ENCODE results near the gene SLC35B3. TPM values are rescaled to one million over a fixed set of nuclear protein-coding genes. Genes with fewer than 3 reads are reported as not detected.
A peak's percentile ranks its signal among the peaks of the same experiment; 100 is the strongest.

SLC35B3 gene
- total and polyA plus RNA-seq, 7 experiments from 2014 or later = 5.5 to 18.5 (median 11.7) TPM

DNA sequence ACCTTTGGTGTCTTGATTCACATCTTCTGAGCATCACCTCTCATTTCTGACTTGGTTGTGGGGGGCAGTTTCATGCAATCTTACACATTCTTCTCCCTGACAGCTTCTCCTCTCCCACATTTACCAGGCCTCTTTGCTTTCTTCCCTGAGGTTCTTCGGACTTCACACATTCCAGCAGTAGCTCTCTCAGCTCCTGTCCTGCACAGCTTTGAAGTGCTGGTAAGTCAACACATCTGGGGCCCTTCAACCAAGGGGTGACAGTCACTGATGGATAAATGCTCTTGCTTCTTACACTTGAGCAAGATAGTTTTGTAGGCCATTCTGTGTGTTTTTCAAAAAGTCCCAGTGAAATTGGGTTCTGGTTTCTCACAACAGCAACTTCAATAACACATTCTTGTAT, 2.5 kb upstream of the SLC35B3 start:
- Mint-ChIP-seq H3K36me3 (peaks cover 0 to 21% (median 6%) of the 10 kb centered on the region in 5 donors), H3K27ac (peak overlapping the region in 1 of 9 donors; percentile 39), H3K9me3 (peaks cover 0 to 5% (median 0%) of the 10 kb centered on the region in 11 donors), H3K4me3 (peak overlapping the region in 2 of 10 donors; percentile 43 to 80), H3K27me3 (peaks cover 0 to 3% (median 0%) of the 10 kb centered on the region in 5 donors), H3K4me1 (peaks cover 15 to 39% (median 33%) of the 10 kb centered on the region in 7 donors)
- no peaks in the 10 kb centered on the region for H3K9me3 ChIP-seq (ENCODE audit: control insufficient read depth in 2 of 3, low read length in 3 of 3)
- intact Hi-C loops (cut with micrococcal nuclease) = loop anchor here (5.0 to 10.0 kb wide), 5 partner anchors 523 to 1967 kb away; partner anchors contain the start of genes BMP6 (in 2 of the 2) and TXNDC5 (in 1 of the 2)
- POLR2A ChIA-PET = no interaction called here
- ATAC-seq (no peak), DNase-seq (no peak)
- H3K36me3 ChIP-seq (ENCODE audit: control insufficient read depth in 2 of 3, insufficient read depth in 3 of 3, low read length in 3 of 3) = peaks cover 0 to 4% (median 0%) of the 10 kb centered on the region in 3 experiments
- H3K4me1 ChIP-seq (ENCODE audit: control insufficient read depth in 2 of 2, insufficient read depth in 2 of 2, low read length in 2 of 2) = peaks cover 13 to 22% of the 10 kb centered on the region in 2 donors
- CTCF ChIA-PET = no interaction called here
- no peak overlapping the region for H3K4me3 ChIP-seq (ENCODE audit: low read length)
- H3K27ac ChIP-seq (ENCODE audit: low read depth, low read length) = no peak overlapping the region
- no peaks in the 10 kb centered on the region for H3K27me3 ChIP-seq (ENCODE audit: control insufficient read depth in 2 of 2, insufficient read depth in 2 of 2, low read length in 2 of 2)

DNA sequence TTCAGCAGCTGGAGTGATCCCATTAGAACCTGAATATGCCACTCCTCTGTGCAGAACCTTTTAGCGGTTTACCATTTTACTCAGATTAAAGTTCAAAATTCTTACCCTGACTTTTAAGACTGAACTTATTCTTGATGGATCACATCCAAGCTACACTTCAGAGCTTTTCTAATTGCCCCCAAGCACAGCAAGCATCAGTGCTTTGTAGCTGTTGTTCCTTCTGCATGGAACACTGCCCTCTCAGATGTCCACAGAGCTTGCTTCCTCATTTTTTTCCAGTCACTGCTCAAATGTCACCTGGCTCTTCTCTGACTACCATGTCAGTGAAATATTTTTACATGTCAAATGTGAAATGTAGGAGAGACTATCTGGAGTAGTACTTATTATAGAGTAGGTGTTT, 1.6 kb upstream of the SLC35B3 start:
- Histone ChIP-seq H3K27ac (ENCODE audit: low read depth, low read length) (no peak overlapping the region), H3K4me1 (ENCODE audit: control insufficient read depth in 2 of 2, insufficient read depth in 2 of 2, low read length in 2 of 2) (peaks cover 13 to 24% of the 10 kb centered on the region in 2 donors), H3K36me3 (ENCODE audit: control insufficient read depth in 2 of 3, insufficient read depth in 3 of 3, low read length in 3 of 3) (peaks cover 0 to 4% (median 0%) of the 10 kb centered on the region in 3 experiments), H3K4me3 (ENCODE audit: low read length) (no peak overlapping the region), H3K9me3 (ENCODE audit: control insufficient read depth in 2 of 3, low read length in 3 of 3) (no peaks in the 10 kb centered on the region), H3K27me3 (ENCODE audit: control insufficient read depth in 2 of 2, insufficient read depth in 2 of 2, low read length in 2 of 2) (no peaks in the 10 kb centered on the region)
- no peak for ATAC-seq
- intact Hi-C loops (cut with micrococcal nuclease) = loop anchor here (5.0 to 10.0 kb wide), 5 partner anchors 522 to 1968 kb away; partner anchors contain the start of genes BMP6 (in 2 of the 2) and TXNDC5 (in 1 of the 2)
- H3K9me3 Mint-ChIP-seq = peaks cover 0 to 5% (median 0%) of the 10 kb centered on the region in 11 donors
- H3K36me3 Mint-ChIP-seq = peaks cover 0 to 21% (median 6%) of the 10 kb centered on the region in 5 donors
- peak overlapping the region in 3 of 9 donors; percentile 23 to 75 (median 75) for H3K27ac Mint-ChIP-seq
- H3K4me3 Mint-ChIP-seq = peak overlapping the region in 6 of 10 donors; percentile 1 to 53 (median 14)
- H3K27me3 Mint-ChIP-seq = peaks cover 0 to 3% (median 0%) of the 10 kb centered on the region in 5 donors
- POLR2A ChIA-PET = interaction anchor here (0.7 to 0.8 kb wide), 2 partner anchors 10 to 29 kb away, joined by 3 read pairs; no protein-coding TSS in a partner anchor
- no peak for DNase-seq
- CTCF ChIA-PET = interaction anchor here (0.5 kb wide), 1 partner anchor 28 kb away, joined by 3 read pairs; no protein-coding TSS in a partner anchor
- peaks cover 17 to 46% (median 40%) of the 10 kb centered on the region in 7 donors for H3K4me1 Mint-ChIP-seq

DNA sequence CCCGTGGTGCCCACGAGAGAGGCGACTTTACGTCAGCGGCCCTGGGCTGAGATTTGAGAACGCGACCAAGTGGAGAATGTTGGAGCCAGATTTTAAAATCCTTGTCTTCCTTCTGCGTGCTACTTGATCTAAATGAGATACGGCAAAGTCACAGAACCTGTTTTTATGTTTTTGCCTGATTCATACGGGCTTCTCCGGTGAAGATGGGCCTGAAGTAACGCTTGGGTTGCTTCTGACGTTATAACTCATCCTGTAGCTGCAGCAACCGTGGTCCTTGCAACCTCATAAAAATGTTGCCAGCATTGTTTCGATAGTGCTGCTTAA, 462 bp upstream of the SLC35B3 start:
- Mint-ChIP-seq H3K36me3 (peaks cover 0 to 23% (median 6%) of the 10 kb centered on the region in 5 donors), H3K4me3 (peak overlapping the region; percentile 92 to 97 (median 96)), H3K27ac (peak overlapping the region; percentile 93 to 99 (median 98)), H3K4me1 (peaks cover 17 to 57% (median 48%) of the 10 kb centered on the region in 7 donors), H3K27me3 (peaks cover 0 to 3% (median 0%) of the 10 kb centered on the region in 5 donors), H3K9me3 (peaks cover 0 to 5% (median 0%) of the 10 kb centered on the region in 11 donors)
- Histone ChIP-seq H3K4me1 (ENCODE audit: control insufficient read depth in 2 of 2, insufficient read depth in 2 of 2, low read length in 2 of 2) (peaks cover 13 to 24% of the 10 kb centered on the region in 2 donors), H3K4me3 (ENCODE audit: low read length) (peak overlapping the region; percentile 99), H3K36me3 (ENCODE audit: control insufficient read depth in 2 of 3, insufficient read depth in 3 of 3, low read length in 3 of 3) (peaks cover 0 to 4% (median 0%) of the 10 kb centered on the region in 3 experiments), H3K27ac (ENCODE audit: low read depth, low read length) (peak overlapping the region; percentile 96), H3K27me3 (ENCODE audit: control insufficient read depth in 2 of 2, insufficient read depth in 2 of 2, low read length in 2 of 2) (no peaks in the 10 kb centered on the region), H3K9me3 (ENCODE audit: control insufficient read depth in 2 of 3, low read length in 3 of 3) (no peaks in the 10 kb centered on the region)
- CTCF ChIA-PET = interaction anchor here (1.0 kb wide), 1 partner anchor 17 kb away, joined by 3 read pairs; no protein-coding TSS in a partner anchor
- intact Hi-C loops (cut with micrococcal nuclease) = loop anchor here (1.0 to 10.0 kb wide), 12 partner anchors 43 to 1976 kb away; partner anchors contain the start of genes BLOC1S5 (in 2 of the 2), BMP6 (in 2 of the 2), CAGE1 (in 2 of the 2) and EEF1E1 (in 2 of the 2)
- ATAC-seq (no peak), DNase-seq (no peak)
- POLR2A ChIA-PET = interaction anchor here (1.1 kb wide), 1 partner anchor 15 kb away, joined by 4 read pairs; no protein-coding TSS in a partner anchor

DNA sequence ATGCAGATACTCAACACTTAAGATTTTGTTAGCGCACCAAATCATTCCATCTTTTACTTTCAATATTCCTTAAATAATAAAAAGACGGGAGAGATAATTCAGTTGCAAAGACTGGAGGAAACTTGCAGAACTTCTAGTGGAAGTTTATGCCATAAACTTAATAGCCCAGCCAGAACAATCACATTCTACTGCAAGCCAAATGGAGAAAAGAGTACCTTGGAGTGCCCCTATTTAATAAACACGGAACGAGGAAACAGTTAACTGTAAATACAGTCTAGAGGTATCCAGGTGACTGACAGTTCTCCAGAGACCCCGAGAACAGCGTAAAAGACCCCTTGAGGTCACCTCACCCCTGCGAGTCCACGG, 635 bp downstream of the SLC35B3 start:
- Mint-ChIP-seq H3K27ac (peak overlapping the region; percentile 93 to 99 (median 98)), H3K4me1 (peaks cover 17 to 57% (median 48%) of the 10 kb centered on the region in 7 donors), H3K4me3 (peak overlapping the region; percentile 92 to 97 (median 96)), H3K36me3 (peaks cover 0 to 25% (median 6%) of the 10 kb centered on the region in 5 donors), H3K9me3 (peaks cover 0 to 5% (median 0%) of the 10 kb centered on the region in 11 donors), H3K27me3 (peaks cover 0 to 3% (median 0%) of the 10 kb centered on the region in 5 donors)
- no peaks in the 10 kb centered on the region for H3K9me3 ChIP-seq (ENCODE audit: control insufficient read depth in 2 of 3, low read length in 3 of 3)
- H3K27ac ChIP-seq (ENCODE audit: low read depth, low read length) = peak overlapping the region; percentile 96
- DNase-seq (no peak), ATAC-seq (peak; percentile 8)
- CTCF ChIA-PET = no interaction called here
- intact Hi-C loops (cut with micrococcal nuclease) = loop anchor here (1.0 to 10.0 kb wide), 13 partner anchors 42 to 1978 kb away; partner anchors contain the start of genes BLOC1S5 (in 2 of the 2), BMP6 (in 2 of the 2), CAGE1 (in 2 of the 2) and EEF1E1 (in 2 of the 2)
- POLR2A ChIA-PET = interaction anchor here (0.6 kb wide), 1 partner anchor 16 kb away, joined by 3 read pairs; no protein-coding TSS in a partner anchor
- peaks cover 0 to 4% (median 0%) of the 10 kb centered on the region in 3 experiments for H3K36me3 ChIP-seq (ENCODE audit: control insufficient read depth in 2 of 3, insufficient read depth in 3 of 3, low read length in 3 of 3)
- no peaks in the 10 kb centered on the region for H3K27me3 ChIP-seq (ENCODE audit: control insufficient read depth in 2 of 2, insufficient read depth in 2 of 2, low read length in 2 of 2)
- peak overlapping the region; percentile 99 for H3K4me3 ChIP-seq (ENCODE audit: low read length)
- peaks cover 13 to 24% of the 10 kb centered on the region in 2 donors for H3K4me1 ChIP-seq (ENCODE audit: control insufficient read depth in 2 of 2, insufficient read depth in 2 of 2, low read length in 2 of 2)

DNA sequence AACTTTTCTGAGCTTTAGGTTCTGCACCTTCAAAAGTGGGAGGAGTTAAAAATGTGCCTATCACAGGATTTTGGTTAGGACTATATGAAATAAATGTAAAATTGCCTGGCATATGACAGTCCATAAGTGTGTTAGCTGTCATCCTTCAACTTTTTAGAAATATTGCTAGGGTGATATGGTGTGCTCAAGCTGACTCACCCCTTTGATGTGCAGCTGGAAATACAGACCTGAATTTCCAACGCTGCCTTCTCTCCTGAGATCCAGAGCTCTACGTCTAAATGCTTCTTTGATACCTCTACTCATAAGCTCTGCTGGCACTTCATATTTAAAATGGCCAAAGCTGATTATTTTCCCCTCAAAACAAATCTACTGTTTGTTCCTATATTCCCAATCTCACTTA, 2.7 kb downstream of the SLC35B3 start:
- H3K4me1 Mint-ChIP-seq = peaks cover 13 to 57% (median 45%) of the 10 kb centered on the region in 7 donors
- Histone ChIP-seq H3K36me3 (ENCODE audit: control insufficient read depth in 2 of 3, insufficient read depth in 3 of 3, low read length in 3 of 3) (peaks cover 0 to 8% (median 0%) of the 10 kb centered on the region in 3 experiments), H3K4me1 (ENCODE audit: control insufficient read depth in 2 of 2, insufficient read depth in 2 of 2, low read length in 2 of 2) (peaks cover 13 to 24% of the 10 kb centered on the region in 2 donors), H3K27me3 (ENCODE audit: control insufficient read depth in 2 of 2, insufficient read depth in 2 of 2, low read length in 2 of 2) (no peaks in the 10 kb centered on the region), H3K27ac (ENCODE audit: low read depth, low read length) (no peak overlapping the region), H3K4me3 (ENCODE audit: low read length) (no peak overlapping the region), H3K9me3 (ENCODE audit: control insufficient read depth in 2 of 3, low read length in 3 of 3) (no peaks in the 10 kb centered on the region)
- peaks cover 0 to 5% (median 0%) of the 10 kb centered on the region in 11 donors for H3K9me3 Mint-ChIP-seq
- H3K36me3 Mint-ChIP-seq = peaks cover 0 to 26% (median 8%) of the 10 kb centered on the region in 5 donors
- ChIA-PET CTCF (interaction anchor here (0.6 kb wide), 1 partner anchor 60 kb away, joined by 4 read pairs; no protein-coding TSS in a partner anchor), POLR2A (interaction anchor here (0.9 kb wide), 1 partner anchor 10 kb away, joined by 6 read pairs; no protein-coding TSS in a partner anchor)
- peak overlapping the region in 7 of 9 donors; percentile 2 to 76 (median 15) for H3K27ac Mint-ChIP-seq
- intact Hi-C loops (cut with micrococcal nuclease) = loop anchor here (5.0 to 10.0 kb wide), 4 partner anchors 518 to 1972 kb away; partner anchors contain the start of genes BMP6 (in 1 of the 2), SNRNP48 (in 1 of the 2) and TXNDC5 (in 1 of the 2)
- peak overlapping the region in 5 of 10 donors; percentile 2 to 96 (median 45) for H3K4me3 Mint-ChIP-seq
- no peak for DNase-seq
- H3K27me3 Mint-ChIP-seq = peaks cover 0 to 3% (median 0%) of the 10 kb centered on the region in 5 donors
- no peak for ATAC-seq

DNA sequence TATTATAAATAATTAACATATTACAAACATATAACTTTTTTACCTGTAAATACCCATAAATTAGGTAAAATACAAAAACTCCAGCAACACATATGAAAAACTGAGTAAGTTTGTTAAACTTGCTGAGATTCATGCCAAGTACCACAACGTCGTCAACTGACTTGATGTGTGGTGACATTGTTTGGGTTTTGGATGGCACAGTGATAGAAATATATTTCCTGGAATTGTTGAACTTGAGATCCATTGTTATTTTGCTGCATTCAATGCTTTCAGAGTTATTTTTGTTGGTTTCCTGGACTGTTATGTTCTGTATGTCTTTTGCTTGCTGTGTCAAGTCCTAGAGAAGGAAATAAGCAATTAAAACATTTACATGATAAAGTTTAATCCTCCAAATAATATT, 5.5 kb downstream of the SLC35B3 start:
- peaks cover 0 to 15% (median 0%) of the 10 kb centered on the region in 3 experiments for H3K36me3 ChIP-seq (ENCODE audit: control insufficient read depth in 2 of 3, insufficient read depth in 3 of 3, low read length in 3 of 3)
- H3K9me3 ChIP-seq (ENCODE audit: control insufficient read depth in 2 of 3, low read length in 3 of 3) = no peaks in the 10 kb centered on the region
- DNase-seq (no peak), ATAC-seq (no peak)
- intact Hi-C loops (cut with micrococcal nuclease) = loop anchor here (5.0 to 10.0 kb wide), 4 partner anchors 515 to 1975 kb away; partner anchors contain the start of genes BMP6 (in 1 of the 2), SNRNP48 (in 1 of the 2) and TXNDC5 (in 1 of the 2)
- POLR2A ChIA-PET = no interaction called here
- no peaks in the 10 kb centered on the region for H3K27me3 ChIP-seq (ENCODE audit: control insufficient read depth in 2 of 2, insufficient read depth in 2 of 2, low read length in 2 of 2)
- H3K4me1 ChIP-seq (ENCODE audit: control insufficient read depth in 2 of 2, insufficient read depth in 2 of 2, low read length in 2 of 2) = peaks cover 13 to 20% of the 10 kb centered on the region in 2 donors
- no peak overlapping the region for H3K27ac Mint-ChIP-seq
- H3K9me3 Mint-ChIP-seq = peaks cover 0 to 4% (median 0%) of the 10 kb centered on the region in 11 donors
- no peaks in the 10 kb centered on the region for H3K27me3 Mint-ChIP-seq
- H3K4me3 Mint-ChIP-seq = no peak overlapping the region
- no peak overlapping the region for H3K27ac ChIP-seq (ENCODE audit: low read depth, low read length)
- H3K36me3 Mint-ChIP-seq = peaks cover 8 to 51% (median 30%) of the 10 kb centered on the region in 5 donors
- no peak overlapping the region for H3K4me3 ChIP-seq (ENCODE audit: low read length)
- CTCF ChIA-PET = no interaction called here
- peaks cover 13 to 38% (median 32%) of the 10 kb centered on the region in 7 donors for H3K4me1 Mint-ChIP-seq

Data from naive thymus-derived CD4-positive, alpha-beta T cell (primary cell).